Stimulated activated CD8-positive, alpha-beta memory T cell treated with anti-CD3 and anti-CD28 coated beads, Interleukin-15, amount 100 ng/mL, for 1 hour (primary cell): ENCODE measurements around the gene KIF3B.
"Not testable (repeated sequence)": the region's sequence is repeated elsewhere in the genome, so short reads cannot be mapped to it uniquely, and the experiment has no call there.

Experiments
- DNase-seq: peaks from one replicate; pipeline ENCODE4 v3.0.0-alpha.2; 2020; ENCODE audit warnings: low read depth

The KIF3B gene

DNA sequence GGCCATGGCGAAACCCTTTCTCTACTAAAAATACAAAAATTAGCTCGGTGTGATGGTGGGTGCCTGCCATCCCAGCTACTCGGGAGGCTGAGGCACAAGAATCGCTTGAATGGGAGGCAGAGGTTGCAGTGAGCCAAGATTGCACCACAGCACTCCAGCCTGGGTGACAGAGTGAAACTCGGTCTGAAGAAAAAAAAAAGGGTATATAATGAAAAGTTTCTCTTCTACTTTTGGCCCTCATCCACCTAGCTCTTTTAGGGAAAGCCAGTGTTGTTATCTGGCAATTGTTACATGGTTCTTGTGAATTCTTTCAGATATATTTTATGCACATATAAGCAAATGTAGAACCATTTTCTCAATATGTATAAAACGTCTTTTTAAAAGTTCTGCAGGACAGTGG is 19.0 kb downstream of the KIF3B start:
- DNase-seq: no peak

DNA sequence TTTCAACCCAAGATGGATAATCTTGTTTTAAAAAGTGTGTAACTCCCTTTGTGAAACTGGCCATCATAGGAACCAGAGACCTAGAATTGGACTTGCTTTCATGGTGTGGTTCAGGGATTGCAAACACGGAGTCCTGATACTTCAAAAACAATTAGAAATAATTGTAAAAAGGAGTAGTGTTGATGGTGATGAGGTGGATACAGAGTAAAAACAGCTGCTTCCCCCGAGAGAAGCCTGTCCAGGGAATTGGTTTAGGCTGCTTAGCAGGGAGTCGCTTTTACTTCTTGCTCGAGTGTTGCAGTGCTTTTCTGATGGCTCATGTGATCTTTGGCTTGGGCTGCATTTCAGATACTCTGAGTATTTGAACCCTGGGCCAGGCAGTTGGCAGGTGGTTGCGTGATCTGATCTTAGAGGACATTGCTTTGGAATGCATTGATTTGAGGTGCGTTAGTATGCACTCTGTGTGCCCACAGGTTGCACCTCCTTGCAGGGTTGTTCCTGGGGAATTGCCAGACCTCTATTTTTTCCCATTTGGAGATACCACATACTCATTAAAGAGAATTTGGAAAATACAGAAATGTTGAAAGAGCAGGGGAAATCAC is 19.5 kb downstream of the KIF3B start:
- DNase-seq: no peak

DNA sequence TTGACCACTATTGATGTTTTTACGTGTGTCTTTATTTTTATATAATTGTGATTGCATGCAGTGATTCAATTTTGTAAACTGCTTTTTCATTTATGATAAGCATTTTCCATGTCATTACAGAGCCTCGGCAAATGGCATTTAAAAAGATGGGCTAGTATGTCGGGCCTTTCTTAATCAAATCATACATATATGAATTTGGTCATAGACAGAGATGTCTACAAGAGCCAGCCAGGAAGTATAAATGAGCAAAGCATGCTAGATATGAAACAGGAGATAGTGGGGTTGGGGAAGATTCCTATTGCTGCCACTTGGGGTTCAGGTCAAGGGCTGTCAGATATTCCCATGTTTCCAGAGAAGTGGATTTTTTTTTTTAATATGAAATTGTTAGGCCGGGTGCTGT is 20.0 kb downstream of the KIF3B start:
- DNase-seq: no peak

DNA sequence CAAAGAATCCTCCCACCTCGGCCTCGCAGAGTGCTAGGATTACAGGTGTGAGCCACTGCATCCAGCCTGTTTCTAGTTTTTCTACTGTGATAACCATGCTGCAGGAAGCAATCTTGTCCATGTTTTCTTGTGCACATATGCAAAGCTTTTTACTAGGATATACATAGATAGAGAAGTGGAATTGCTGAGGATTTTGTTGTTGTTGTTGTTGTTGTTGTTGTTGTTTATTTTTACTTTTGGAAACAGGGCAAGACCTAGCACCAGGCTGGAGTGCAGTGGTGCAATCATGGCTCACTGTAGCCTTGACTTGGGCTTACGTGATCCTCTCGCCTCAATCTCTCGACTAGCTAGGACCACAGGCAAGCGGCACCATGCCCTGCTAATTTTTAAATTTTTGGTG is 23.2 kb downstream of the KIF3B start:
- no peak for DNase-seq

DNA sequence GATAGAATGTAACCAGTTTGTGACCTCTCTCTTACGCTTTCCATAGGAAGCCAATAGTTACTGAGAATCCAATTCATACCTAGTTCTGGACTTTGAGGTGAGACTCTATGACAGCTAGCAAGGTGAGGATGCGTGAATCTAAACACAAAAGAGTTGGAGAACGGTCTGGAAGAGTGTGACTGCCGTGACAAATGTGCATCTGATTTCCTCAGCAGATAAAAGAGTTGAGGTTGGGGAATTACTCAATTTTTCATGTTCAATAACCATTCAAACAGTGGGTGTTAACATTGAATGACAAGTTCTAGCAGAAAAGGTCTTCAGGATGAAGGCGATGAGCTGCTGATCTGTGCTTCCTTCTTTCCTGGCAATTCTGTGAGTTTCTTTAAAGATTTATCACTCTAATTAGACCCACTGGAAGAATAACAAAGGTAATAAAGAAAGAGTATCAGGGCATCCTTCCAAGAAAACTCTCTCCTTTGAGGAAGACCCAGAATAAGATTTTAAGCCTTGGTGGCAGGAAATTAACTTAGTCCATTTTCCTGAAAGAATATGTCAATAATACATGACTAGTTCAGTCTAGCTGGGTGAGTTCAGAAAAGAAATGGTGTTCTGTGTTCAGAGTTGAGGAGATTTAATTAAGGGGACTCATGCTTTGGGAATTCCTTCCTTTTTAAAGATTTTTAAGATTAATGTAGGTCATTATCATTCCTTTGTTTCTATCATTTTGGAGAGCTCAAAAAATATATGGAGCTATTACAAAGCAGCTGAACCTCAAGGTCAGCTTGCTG is 24.5 kb downstream of the KIF3B start:
- no peak for DNase-seq

DNA sequence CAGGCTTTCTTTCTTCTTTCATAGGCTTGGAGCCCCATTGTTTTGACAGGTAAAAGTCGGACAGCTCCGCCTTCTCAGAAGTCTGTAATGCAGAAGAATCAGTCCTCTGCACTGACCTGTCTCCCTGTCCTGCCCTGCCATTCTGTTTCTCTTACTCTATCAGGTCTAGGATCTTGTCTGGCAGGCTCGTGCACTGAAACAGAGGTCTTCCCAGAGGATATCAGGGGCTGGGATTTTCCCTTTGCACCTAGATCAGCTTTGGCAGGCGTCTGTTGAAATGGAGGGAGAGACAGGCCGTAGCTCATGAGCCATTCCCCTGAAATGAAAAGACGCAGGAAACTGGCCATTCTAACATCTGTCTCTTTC is 25.0 kb downstream of the KIF3B start:
- DNase-seq: no peak

DNA sequence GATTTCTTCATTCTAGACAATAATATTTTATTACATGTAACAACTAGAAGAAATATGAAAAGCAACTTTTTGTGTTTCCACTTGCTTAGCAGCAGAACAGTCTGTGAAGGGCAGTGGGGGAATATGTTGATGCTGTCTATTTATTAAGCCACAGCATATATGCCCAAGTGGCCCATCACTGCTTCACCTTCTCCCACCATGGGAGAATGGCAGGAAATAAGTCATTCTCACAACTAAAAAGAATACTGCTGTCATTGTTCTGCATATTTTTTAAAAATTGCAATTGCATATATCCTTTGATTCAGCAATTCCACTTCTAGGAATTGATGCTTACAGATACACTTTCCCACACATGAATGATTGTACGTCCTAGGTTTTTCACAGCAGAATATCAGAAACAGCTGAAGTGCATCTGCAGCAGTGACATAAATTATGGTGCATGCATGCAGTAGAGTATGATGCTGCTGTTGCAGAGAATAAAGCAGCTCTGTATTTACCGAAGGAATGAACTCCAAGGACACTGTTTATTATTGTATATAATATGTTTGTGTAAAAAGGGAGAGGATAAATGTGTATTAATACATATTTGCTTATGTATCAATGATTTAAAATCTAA is 26.8 kb downstream of the KIF3B start:
- no peak for DNase-seq

DNA sequence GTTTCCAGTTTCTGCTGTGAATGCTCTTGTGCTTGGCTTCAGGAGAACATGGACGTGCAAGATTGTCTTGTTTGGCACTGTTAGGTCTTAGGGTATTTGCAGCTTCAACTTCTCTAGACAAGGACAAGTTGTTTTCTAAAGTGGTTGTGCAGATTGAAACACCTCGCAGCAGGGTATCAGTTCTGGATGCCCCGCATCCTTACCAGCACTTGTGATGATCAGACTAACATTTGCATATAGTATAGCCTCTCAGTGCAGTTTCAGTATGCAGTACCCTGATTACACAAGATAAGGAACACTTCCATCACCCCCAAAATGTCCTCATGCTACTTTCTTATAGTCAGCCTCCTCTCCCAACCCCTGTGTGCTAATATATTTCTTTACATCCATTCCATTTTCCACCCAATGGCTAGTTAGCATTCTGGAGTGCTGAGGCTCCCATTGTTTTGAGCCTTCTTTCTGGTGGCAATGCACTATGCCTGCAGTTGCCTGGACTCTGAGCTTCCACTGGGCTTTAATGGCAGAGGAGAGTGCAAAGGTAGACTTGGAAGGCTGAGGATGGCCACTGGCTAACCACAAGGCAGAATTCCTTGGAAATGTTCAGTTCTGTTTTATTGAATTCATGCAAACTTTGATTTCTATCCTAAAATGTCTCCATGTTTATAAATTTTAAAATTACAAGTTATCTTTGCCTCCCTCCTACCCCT is 35.4 kb downstream of the KIF3B start:
- DNase-seq: no peak

DNA sequence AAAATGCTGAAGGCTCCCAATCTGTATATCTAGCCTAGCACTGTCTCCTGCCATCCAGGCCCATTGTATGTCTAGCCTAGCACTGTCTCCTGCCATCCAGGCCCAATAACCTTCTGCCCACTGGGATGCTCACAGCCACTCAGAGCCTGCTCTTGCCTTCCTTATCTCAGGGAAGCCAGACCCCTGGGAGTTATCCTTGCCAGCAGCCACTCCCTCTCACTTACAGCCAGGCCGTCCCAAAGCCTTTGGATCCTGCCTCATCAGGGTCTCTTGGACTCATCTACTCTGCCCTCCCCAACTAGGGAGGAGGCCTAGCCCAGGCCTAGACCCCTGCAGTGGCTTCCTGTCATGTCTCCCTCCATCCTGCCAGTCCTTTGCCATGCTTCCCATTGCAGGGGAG is 37.3 kb downstream of the KIF3B start:
- DNase-seq: no peak

DNA sequence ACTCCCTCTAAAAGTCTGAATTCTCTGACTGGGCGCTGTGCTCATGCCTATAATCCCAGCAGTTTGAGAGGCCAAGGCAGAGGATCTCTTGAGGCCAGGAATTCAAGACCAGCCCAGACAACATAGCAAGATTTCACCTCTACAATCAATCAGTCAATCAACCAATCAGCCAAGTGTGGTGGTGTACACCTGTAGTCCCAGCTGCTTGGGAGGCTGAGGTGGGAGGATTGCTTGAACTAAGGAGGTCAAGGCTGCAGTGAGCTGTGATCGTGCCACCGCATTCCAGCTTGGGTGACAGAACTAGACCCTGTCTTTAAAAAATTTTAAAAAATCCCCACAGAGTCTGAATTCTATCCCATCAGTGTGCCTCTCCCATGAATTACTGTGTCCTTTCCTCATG is 37.9 kb downstream of the KIF3B start:
- no peak for DNase-seq

DNA sequence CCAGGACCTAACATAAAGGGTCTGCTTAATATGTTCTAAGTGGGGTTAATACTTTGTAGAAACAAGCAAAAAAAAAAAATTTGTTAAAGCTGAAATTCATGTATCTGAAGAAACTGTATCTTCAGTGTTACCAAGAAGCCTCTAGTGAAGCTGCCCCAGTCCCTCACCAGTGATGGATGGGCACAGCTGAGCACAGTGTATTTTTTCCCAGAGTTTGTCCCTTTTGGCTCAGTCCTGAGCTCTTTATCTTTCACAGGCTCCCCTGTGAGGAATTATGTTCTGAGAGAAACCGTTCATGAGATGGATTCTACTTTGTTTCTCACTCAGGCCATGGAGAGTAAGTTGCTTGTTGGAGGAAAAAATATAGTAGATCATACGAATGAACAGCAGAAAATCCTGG is 38.4 kb downstream of the KIF3B start:
- DNase-seq: no peak

DNA sequence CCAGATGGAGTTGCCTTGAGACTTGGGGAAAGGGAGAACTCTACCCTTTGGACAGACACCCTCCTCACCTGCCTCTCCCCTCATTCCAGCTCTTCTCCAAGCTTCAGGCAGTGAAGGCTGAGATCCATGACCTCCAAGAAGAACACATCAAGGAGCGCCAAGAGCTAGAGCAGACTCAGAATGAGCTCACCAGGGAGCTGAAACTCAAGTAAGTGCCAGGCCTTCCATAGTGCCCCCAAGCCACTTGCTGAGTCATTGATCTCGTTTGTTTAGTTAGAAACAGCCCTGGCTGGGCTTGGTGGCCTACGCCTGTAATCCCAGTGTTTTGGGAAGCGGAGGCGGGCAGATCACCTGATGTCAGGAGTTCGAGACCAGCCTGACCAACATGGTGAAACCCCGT is 39.2 kb downstream of the KIF3B start:
- no peak for DNase-seq

DNA sequence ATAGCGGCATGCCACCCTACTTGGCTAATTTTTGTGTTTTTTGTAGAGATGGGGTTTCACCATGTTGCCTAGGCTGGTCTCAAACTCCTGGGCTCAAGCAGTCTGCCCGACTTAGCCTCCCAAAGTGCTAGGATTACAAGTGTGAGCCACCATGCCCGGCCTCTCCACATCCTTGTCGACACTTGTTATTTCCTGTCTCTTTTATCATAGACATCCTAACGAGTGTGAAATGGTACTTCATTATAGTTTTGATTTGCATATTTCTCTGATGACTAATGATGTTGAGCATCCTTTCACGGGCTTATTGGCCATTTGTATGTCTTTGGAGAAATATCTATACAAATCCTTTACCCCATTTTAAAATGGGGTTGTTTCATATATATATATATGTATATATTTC is 41.6 kb downstream of the KIF3B start:
- DNase-seq: no peak

DNA sequence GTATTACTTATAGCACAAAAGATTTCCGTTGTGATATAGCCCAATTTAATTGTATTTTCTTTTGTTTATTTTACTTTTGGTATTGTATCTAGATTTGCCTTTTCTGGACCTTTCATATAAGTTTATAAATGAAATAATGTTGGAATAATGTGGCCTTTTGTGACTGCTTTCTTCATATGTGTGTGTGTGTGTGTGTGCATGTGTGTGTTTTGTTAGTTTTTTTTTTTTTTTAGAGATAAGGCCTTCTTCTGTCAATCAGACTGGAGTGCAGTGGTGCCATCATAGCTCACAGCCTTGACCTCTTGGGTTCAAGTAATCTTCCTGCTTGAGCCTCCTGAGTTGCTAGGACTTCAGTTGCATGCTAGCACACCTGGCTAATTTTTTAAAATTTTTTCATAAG is 42.9 kb downstream of the KIF3B start:
- no peak for DNase-seq

DNA sequence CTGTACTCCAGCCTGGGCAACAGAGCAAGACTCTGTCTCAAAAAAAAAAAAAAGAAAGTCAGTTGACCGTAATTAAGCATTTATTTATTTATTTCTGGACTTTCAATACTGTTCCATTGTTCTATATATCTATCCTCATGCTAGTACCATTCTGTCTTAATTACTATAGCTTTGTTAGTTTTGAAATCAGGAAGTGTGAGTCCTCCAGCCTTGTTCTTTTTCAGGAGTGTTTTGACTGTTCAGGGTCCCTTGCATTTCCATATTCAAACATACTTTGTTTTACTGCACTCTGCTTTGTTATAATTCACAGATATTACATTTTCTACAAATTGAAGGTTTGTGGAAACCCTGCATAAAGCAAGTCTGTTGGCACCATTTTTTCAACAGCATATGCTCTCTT is 43.9 kb downstream of the KIF3B start:
- no peak for DNase-seq

DNA sequence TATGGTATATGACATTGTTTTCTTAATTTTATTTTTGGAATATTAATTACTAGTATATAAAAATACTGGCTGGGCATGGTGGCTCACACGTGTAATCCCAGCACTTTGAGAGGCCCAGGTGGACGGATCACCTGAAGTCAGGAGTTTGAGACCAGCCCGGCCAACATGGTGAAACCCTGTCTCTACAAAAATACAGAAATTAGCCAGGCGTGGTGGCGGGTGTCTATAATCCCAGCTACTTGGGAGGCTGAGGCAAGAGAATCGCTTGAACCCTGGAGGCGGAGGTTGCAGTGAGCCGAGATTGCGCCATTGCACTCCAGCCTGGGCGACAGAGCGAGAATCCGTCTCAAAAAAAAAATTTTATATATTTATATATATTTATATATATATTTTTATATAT is 44.8 kb downstream of the KIF3B start:
- not testable (repeated sequence) for DNase-seq

DNA sequence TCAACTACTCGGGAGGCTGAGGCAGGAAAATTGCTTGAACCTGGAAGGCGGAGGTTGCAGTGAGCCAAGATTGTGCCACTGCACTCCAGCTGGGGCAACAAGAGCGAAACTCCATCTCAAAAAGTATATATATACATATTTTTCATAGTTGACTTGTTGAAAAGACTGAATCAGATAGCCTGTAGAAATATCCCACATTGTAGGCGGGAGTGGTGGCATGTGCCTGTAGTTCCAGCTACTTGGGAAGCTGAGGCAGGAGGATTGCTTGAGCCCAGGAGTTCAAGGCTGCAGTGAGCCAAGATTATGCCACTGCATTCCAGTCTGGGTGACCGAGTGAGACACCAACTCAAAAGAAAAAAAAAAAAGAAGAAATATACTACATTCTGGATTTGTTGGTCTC is 46.3 kb downstream of the KIF3B start:
- not testable (repeated sequence) for DNase-seq

DNA sequence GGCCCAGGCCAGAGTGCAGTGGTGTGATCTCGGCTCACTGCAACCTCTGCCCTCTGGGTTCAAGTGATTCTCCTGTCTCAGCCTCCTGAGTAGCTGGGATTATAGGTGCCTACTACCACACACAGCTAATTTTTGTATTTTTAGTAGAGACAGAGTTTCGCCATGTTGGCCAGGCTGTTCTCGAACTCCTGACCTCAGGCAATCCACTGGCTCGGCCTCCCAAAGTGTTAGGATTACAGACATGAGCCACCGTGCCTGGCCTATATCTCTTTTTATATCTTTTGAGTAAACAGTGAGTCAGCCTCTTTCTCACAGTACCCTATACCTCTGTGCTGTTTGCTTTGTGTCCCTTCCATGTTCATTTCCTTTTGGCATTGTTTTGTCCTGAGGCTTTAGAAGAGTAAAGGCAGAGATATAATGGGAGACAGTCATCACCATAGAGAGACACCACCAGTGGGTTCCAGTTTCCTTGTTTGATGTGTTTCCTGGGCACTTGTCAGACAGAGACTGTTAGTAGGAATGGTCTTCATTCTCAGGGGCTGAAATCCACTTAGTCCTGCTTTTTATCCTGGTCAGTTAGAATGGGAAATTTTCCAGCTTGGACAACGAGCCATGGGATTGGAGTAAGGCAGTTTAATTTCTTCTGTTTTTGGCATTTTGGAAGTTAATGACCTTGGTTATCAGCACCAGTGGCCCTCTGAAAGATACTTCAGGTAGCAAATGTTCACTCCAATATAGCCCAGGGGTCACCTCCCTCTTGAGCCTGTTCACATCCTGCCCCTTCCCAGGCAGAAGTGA is 48.5 kb downstream of the KIF3B start:
- no peak for DNase-seq

DNA sequence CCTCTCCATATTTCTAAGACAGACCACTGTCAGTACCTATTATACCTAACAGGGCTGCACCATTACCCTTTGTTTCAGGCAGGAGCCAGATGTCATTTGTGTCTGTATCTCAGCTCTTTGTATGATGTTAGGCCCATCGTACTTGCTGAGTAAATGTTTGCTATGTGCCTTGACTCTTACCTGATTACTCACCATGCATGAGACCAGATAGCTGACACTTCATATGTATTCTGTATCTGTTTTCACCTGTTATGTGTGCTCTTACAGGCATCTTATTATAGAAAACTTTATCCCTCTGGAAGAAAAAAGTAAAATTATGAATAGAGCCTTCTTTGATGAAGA is 49.0 kb downstream of the KIF3B start:
- no peak for DNase-seq

DNA sequence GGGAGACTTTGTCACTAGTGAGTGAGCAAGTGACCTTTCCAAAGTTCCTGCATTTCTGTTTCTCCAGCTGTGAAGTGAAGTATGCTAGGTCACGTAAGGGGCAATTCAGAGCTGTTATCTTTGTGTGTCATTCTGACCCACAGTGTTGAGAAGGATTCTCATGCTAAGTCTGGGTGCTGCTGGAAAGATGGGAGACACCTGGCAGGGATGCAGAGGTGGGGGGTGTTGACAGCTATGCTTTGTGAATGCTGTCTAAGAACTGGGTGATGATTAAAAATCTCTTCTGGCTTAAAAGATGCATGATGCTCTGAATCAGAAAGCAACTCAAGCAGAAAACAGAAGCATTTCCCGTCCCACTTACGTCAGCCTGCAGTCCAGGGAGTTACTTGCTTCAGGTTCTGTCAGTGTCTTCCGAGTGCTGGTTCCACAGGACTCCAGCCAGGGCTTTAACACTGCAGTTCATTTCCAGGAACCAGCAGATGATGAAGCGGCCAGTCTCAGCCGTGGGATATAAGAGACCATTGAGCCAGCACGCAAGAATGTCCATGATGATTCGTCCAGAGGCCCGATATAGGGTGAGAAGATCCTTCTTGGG is 49.7 kb downstream of the KIF3B start:
- DNase-seq: no peak

DNA sequence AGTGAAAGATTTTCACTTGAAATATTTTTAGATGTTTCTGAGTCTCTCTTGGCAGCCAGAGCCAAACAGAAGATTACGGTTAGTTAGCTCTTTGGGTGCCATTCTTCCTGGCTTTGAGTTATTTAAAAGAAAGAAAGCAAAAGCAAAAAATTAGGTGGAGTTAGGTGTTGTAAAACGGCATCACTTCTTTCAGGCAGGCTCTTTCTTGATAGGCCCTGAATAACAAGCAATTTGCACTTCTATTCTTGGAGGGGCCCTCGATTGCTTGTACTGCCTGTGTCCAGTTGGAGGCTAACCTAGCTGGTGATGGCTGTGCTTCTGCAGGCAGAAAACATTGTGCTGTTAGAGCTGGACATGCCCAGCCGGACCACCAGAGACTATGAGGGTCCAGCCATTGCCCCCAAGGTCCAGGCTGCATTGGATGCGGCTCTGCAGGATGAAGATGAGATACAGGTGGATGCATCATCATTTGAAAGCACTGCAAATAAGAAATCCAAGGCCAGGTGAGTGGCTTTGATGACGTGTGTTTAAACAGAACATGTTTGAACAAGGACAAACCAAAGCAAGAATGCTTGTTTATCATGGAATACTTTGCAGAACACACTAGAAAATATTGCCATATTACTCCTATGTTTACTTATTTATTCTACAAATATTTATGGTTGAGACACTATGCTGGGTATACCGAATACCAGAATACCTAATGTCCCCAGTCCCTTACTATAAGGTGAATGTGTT is 52.5 kb downstream of the KIF3B start:
- DNase-seq: no peak
